Uterus (tissue), 2 donors: ENCODE results near the gene SPRR2G.

Experiments
- POLR2A ChIP-seq, 2 donors: fragments of 450-650 bp; IDR thresholded peaks; one replicate each; pipeline ENCODE4 v1.6.1; 2016; ENCODE audit warnings: antibody characterized with exemption in 2 of 2, mild to moderate bottlenecking in 1 of 2, moderate library complexity in 1 of 2
- TF ChIP-seq, protein P1 (sequence below), 4 experiments: fragments of 200-600 bp in 2 of 4; fragments of 450-650 bp in 2 of 4; sonication (generic) in 2 of 4; IDR thresholded peaks; one replicate each; pipeline ENCODE4 v1.5.1; 2016 to 2019; ENCODE audit warnings: antibody characterized with exemption in 4 of 4, mild to moderate bottlenecking in 2 of 4, moderate library complexity in 1 of 4

DNA sequence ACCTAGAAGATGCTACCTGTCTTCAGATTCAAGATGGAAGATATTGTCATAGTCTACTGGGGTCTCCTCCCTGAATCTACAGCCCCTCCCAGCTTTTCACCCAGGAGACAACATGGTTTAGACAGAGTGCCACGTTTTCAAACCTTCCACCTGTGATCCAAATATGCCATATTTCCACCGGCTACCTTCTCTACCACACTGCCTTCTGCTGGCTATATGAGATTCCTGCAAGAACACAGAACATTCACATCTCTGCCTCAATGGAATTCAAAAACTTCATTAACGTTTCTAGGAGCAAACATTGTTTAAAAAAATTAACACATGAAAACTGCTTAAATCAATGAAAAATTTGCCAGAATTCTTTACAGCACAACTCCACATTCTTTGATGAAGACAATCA, 39.7 kb upstream of the SPRR2G start:
- TF ChIP-seq, protein P1, sequence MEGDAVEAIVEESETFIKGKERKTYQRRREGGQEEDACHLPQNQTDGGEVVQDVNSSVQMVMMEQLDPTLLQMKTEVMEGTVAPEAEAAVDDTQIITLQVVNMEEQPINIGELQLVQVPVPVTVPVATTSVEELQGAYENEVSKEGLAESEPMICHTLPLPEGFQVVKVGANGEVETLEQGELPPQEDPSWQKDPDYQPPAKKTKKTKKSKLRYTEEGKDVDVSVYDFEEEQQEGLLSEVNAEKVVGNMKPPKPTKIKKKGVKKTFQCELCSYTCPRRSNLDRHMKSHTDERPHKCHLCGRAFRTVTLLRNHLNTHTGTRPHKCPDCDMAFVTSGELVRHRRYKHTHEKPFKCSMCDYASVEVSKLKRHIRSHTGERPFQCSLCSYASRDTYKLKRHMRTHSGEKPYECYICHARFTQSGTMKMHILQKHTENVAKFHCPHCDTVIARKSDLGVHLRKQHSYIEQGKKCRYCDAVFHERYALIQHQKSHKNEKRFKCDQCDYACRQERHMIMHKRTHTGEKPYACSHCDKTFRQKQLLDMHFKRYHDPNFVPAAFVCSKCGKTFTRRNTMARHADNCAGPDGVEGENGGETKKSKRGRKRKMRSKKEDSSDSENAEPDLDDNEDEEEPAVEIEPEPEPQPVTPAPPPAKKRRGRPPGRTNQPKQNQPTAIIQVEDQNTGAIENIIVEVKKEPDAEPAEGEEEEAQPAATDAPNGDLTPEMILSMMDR (IDR thresholded peaks at IDR 0.05): no peak
- TF ChIP-seq POLR2A (IDR thresholded peaks at IDR 0.05): no peak
